ENCODE measurements around the gene SEMA4G.
A peak's percentile ranks its signal among the peaks of the same experiment; 100 is the strongest.

- TF ChIP-seq, protein P1, sequence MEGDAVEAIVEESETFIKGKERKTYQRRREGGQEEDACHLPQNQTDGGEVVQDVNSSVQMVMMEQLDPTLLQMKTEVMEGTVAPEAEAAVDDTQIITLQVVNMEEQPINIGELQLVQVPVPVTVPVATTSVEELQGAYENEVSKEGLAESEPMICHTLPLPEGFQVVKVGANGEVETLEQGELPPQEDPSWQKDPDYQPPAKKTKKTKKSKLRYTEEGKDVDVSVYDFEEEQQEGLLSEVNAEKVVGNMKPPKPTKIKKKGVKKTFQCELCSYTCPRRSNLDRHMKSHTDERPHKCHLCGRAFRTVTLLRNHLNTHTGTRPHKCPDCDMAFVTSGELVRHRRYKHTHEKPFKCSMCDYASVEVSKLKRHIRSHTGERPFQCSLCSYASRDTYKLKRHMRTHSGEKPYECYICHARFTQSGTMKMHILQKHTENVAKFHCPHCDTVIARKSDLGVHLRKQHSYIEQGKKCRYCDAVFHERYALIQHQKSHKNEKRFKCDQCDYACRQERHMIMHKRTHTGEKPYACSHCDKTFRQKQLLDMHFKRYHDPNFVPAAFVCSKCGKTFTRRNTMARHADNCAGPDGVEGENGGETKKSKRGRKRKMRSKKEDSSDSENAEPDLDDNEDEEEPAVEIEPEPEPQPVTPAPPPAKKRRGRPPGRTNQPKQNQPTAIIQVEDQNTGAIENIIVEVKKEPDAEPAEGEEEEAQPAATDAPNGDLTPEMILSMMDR (IDR thresholded peaks at IDR 0.05; ENCODE audit: low read depth, low read length): peak; percentile 48
- TF ChIP-seq EZH2phosphoT487 (IDR thresholded peaks at IDR 0.05; ENCODE audit: low read depth): no peak
These were observed 49.5 kb downstream of the SEMA4G start for GRCh38 chr10:101018600-101019439.

Measured in OCI-LY3 (cell line).